Stimulated activated CD4-positive, alpha-beta T cell treated with anti-CD3 and anti-CD28 coated beads, Interleukin-4, amount 100 ng/mL, for 24 hours (primary cell): ENCODE data around the gene BCL11A.

Experiments
- DNase-seq: peaks from one replicate; pipeline ENCODE4 v3.0.0-alpha.2; 2020

The BCL11A gene

GRCh38 chr2:60557486-60557864 lies 4.0 kb upstream of the BCL11A start:
- no peak for DNase-seq

GRCh38 chr2:60556576-60557485 lies 3.4 kb upstream of the BCL11A start:
- DNase-seq, result no peak

- no peak for DNase-seq
Observed at GRCh38 chr2:60556175-60556574, 2.7 kb upstream of the BCL11A start.

- no peak for DNase-seq
Observed at GRCh38 chr2:60555783-60556139, 2.3 kb upstream of the BCL11A start.

- peak; percentile 58 for DNase-seq
Observed at GRCh38 chr2:60555066-60555782, 1.8 kb upstream of the BCL11A start.

GRCh38 chr2:60554646-60555065 lies 1.2 kb upstream of the BCL11A start:
- DNase-seq, result no peak

GRCh38 chr2:60554074-60554645 lies 706 bp upstream of the BCL11A start:
- DNase-seq, result no peak

- DNase-seq, result no peak
Observed at GRCh38 chr2:60552851-60553494, 481 bp downstream of the BCL11A start.

- DNase-seq, result no peak
Observed at GRCh38 chr2:60552078-60552850, 1.2 kb downstream of the BCL11A start.

GRCh38 chr2:60551240-60552077 lies 2.0 kb downstream of the BCL11A start:
- no peak for DNase-seq

GRCh38 chr2:60550984-60551239 lies 2.5 kb downstream of the BCL11A start:
- DNase-seq, result no peak

- DNase-seq, result no peak
Observed at GRCh38 chr2:60550178-60550983, 3.1 kb downstream of the BCL11A start.

GRCh38 chr2:60549928-60550177 lies 3.6 kb downstream of the BCL11A start:
- DNase-seq, result no peak

- no peak for DNase-seq
Observed at GRCh38 chr2:60549238-60549927, 4.1 kb downstream of the BCL11A start.

GRCh38 chr2:60548845-60549237 lies 4.6 kb downstream of the BCL11A start:
- no peak for DNase-seq

- no peak for DNase-seq
Observed at GRCh38 chr2:60548311-60548710, 5.1 kb downstream of the BCL11A start.

- DNase-seq, result no peak
Observed at GRCh38 chr2:60547841-60548240, 5.6 kb downstream of the BCL11A start.

GRCh38 chr2:60546756-60547420 lies 6.6 kb downstream of the BCL11A start:
- DNase-seq, result no peak

GRCh38 chr2:60544954-60545560 lies 8.4 kb downstream of the BCL11A start:
- DNase-seq, result no peak

GRCh38 chr2:60544062-60544461 lies 9.4 kb downstream of the BCL11A start:
- DNase-seq, result no peak
